Neural progenitor cell (in vitro differentiated cells): ENCODE data around the gene NFATC4. TPM values are rescaled to one million over a fixed set of nuclear protein-coding genes. Genes with fewer than 3 reads are reported as not detected.

Source experiments
- DNase-seq: peaks from one replicate; pipeline ENCODE4 v3.0.0-alpha.2; 2016; ENCODE audit warnings: low spot score
- H2AFZ ChIP-seq: fragments of 200-600 bp; sonication (generic); replicated peaks from 2 replicates; pipeline ENCODE4 v1.6.1; 2016; ENCODE audit warnings: antibody characterized with exemption
- H3F3A ChIP-seq: fragments of 200-600 bp; sonication (generic); 2 replicates; pipeline ENCODE4 v1.6.1; 2016; ENCODE audit warnings: antibody characterized with exemption, low read depth
- H3K27ac ChIP-seq: fragments of 200-600 bp; sonication (generic); 2 replicates; pipeline ENCODE4 v1.5.1; 2016; ENCODE audit warnings: mild to moderate bottlenecking
- H3K27me3 ChIP-seq: fragments of 200-600 bp; sonication (generic); 2 replicates; pipeline ENCODE4 v1.6.1; 2016; ENCODE audit warnings: mild to moderate bottlenecking, moderate library complexity
- H3K36me3 ChIP-seq: fragments of 200-600 bp; sonication (generic); 2 replicates; pipeline ENCODE4 v1.5.1; 2016
- H3K4me1 ChIP-seq: fragments of 200-600 bp; sonication (generic); 2 replicates; pipeline ENCODE4 v1.6.1; 2016; ENCODE audit warnings: mixed run types
- H3K4me2 ChIP-seq: fragments of 200-600 bp; sonication (generic); 2 replicates; pipeline ENCODE4 v1.6.1; 2016
- H3K4me3 ChIP-seq: fragments of 200-600 bp; sonication (generic); 2 replicates; pipeline ENCODE4 v1.5.1; 2016
- H3K79me2 ChIP-seq: fragments of 200-600 bp; sonication (generic); 2 replicates; pipeline ENCODE4 v1.6.1; 2016; ENCODE audit warnings: low read depth
- H3K9ac ChIP-seq: fragments of 200-600 bp; sonication (generic); 2 replicates; pipeline ENCODE4 v1.6.1; 2016
- H3K9me3 ChIP-seq: fragments of 200-600 bp; sonication (generic); 2 replicates; pipeline ENCODE4 v1.5.1; 2016; ENCODE audit warnings: low read depth
- H4K20me1 ChIP-seq: fragments of 200-600 bp; sonication (generic); 2 replicates; pipeline ENCODE4 v1.6.1; 2016; ENCODE audit warnings: low read depth
- H3K27ac Mint-ChIP-seq: 3 replicates; pipeline ENCODE4 v1.8.0; 2021; ENCODE audit warnings: mixed read lengths
- H3K27me3 Mint-ChIP-seq: 2 replicates; pipeline ENCODE4 v1.8.0; 2022; ENCODE audit warnings: low read depth, mild to moderate bottlenecking, inconsistent platforms, moderate library complexity, mixed read lengths; ENCODE audit not compliant: insufficient read depth
- H3K36me3 Mint-ChIP-seq: 3 replicates; pipeline ENCODE4 v1.8.0; 2021; ENCODE audit warnings: mixed read lengths
- H3K4me1 Mint-ChIP-seq: 3 replicates; pipeline ENCODE4 v1.8.0; 2021; ENCODE audit warnings: mixed read lengths
- H3K4me3 Mint-ChIP-seq: 3 replicates; pipeline ENCODE4 v1.8.0; 2021; ENCODE audit warnings: mild to moderate bottlenecking, moderate library complexity, mixed read lengths
- H3K9me3 Mint-ChIP-seq: 3 replicates; pipeline ENCODE4 v1.8.0; 2020; ENCODE audit warnings: mixed read lengths
- CTCF ChIP-seq: fragments of 200-600 bp; sonication (generic); IDR thresholded peaks from 2 replicates; pipeline ENCODE4 v1.5.1; 2017; ENCODE audit warnings: antibody characterized with exemption, mild to moderate bottlenecking
- EZH2 ChIP-seq: fragments of 200-600 bp; sonication (generic); IDR thresholded peaks from 2 replicates; pipeline ENCODE4 v1.6.1; 2017; ENCODE audit warnings: antibody characterized with exemption, mild to moderate bottlenecking, moderate library complexity
- EZH2phosphoT487 ChIP-seq: fragments of 200-600 bp; sonication (generic); IDR thresholded peaks from 2 replicates; pipeline ENCODE4 v1.6.1; 2017; ENCODE audit warnings: antibody characterized with exemption
- total RNA-seq: library from RNA; depleted of rRNA; stranded (reverse); fragments of >200 nt; gene quantifications from 2 replicates; pipeline ENCODE4 v1.2.3, GENCODE V29; 2015; ENCODE audit warnings: low replicate concordance

Gene NFATC4
- total RNA-seq, 1 donor from 2014 or later = 38.2 TPM

- peaks cover 5% of the 10 kb centered on the region for H3K4me1 Mint-ChIP-seq
- Histone ChIP-seq H3K27me3 (no peaks in the 10 kb centered on the region), H4K20me1 (no peaks in the 10 kb centered on the region), H3K36me3 (no peaks in the 10 kb centered on the region), H2AFZ (no peak overlapping the region), H3K27ac (no peak overlapping the region), H3K4me2 (peak overlapping the region; percentile 72), H3K4me3 (peak overlapping the region; percentile 8), H3K79me2 (no peaks in the 10 kb centered on the region), H3K9ac (no peak overlapping the region), H3K4me1 (peaks cover 26% of the 10 kb centered on the region), H3F3A (peaks cover 19% of the 10 kb centered on the region), H3K9me3 (no peaks in the 10 kb centered on the region)
- no peaks in the 10 kb centered on the region for H3K9me3 Mint-ChIP-seq
- no peak overlapping the region for H3K27ac Mint-ChIP-seq
- H3K27me3 Mint-ChIP-seq = peaks cover 12% of the 10 kb centered on the region
- peak; percentile 49 for TF ChIP-seq CTCF
- no peak for TF ChIP-seq EZH2phosphoT487
- peak overlapping the region; percentile 18 for H3K4me3 Mint-ChIP-seq
- H3K36me3 Mint-ChIP-seq = peaks cover 22% of the 10 kb centered on the region
- DNase-seq = peak; percentile 71
Observed at GRCh38 chr14:24376448-24377070, 8.6 kb downstream of the NFATC4 start.

- Histone ChIP-seq H3K27ac (no peak overlapping the region), H3K4me3 (peak overlapping the region; percentile 8), H4K20me1 (no peaks in the 10 kb centered on the region), H3K79me2 (no peaks in the 10 kb centered on the region), H3K27me3 (no peaks in the 10 kb centered on the region), H3K4me2 (peak overlapping the region; percentile 72), H3F3A (peaks cover 19% of the 10 kb centered on the region), H2AFZ (no peak overlapping the region), H3K4me1 (peaks cover 26% of the 10 kb centered on the region), H3K9ac (no peak overlapping the region), H3K36me3 (no peaks in the 10 kb centered on the region), H3K9me3 (no peaks in the 10 kb centered on the region)
- Mint-ChIP-seq H3K4me1 (peaks cover 7% of the 10 kb centered on the region), H3K4me3 (no peak overlapping the region), H3K36me3 (peaks cover 21% of the 10 kb centered on the region), H3K9me3 (no peaks in the 10 kb centered on the region), H3K27me3 (peaks cover 14% of the 10 kb centered on the region), H3K27ac (no peak overlapping the region)
- DNase-seq = no peak
- no peak for TF ChIP-seq CTCF
- TF ChIP-seq EZH2phosphoT487 = no peak
- no peak for TF ChIP-seq EZH2
Observed at GRCh38 chr14:24377126-24377525, 9.1 kb downstream of the NFATC4 start.

DNA sequence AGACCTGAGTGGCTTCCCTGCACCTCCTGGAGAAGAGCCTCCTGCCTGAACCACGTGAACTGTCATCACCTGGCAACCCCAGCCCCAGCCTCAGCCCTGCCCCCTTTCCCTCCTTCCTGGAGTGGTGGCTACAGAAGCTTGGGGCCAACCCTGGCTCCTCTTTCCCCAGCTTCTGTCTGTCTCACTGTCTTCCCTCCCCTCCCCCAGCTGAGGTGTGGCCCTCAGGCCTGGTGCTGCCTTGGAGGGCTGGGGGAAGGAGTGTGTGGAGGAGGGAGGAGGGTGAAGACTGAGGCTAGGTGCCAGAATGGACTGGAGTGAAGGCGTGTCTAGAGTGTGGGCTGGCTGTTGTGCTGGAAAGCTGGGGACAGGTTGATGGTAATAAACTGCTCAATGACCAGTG lies 9.7 kb downstream of the NFATC4 start:
- no peak for DNase-seq
- H3K4me3 Mint-ChIP-seq = no peak overlapping the region

More for the DNA sequence above, 9.7 kb downstream of the NFATC4 start:
- no peaks in the 10 kb centered on the region for H3K9me3 Mint-ChIP-seq
- Histone ChIP-seq H4K20me1 (no peaks in the 10 kb centered on the region), H3K9ac (no peak overlapping the region), H3K4me3 (no peak overlapping the region), H3K27me3 (no peaks in the 10 kb centered on the region), H3K79me2 (no peaks in the 10 kb centered on the region), H3K4me2 (no peak overlapping the region), H3K4me1 (peaks cover 26% of the 10 kb centered on the region), H3K36me3 (no peaks in the 10 kb centered on the region), H3F3A (peaks cover 19% of the 10 kb centered on the region), H2AFZ (no peak overlapping the region), H3K27ac (no peak overlapping the region), H3K9me3 (no peaks in the 10 kb centered on the region)
- TF ChIP-seq CTCF = no peak
- TF ChIP-seq EZH2 = no peak
- no peak for TF ChIP-seq EZH2phosphoT487
- peaks cover 14% of the 10 kb centered on the region for H3K27me3 Mint-ChIP-seq
- H3K27ac Mint-ChIP-seq = no peak overlapping the region
- peaks cover 7% of the 10 kb centered on the region for H3K4me1 Mint-ChIP-seq
- H3K36me3 Mint-ChIP-seq = peaks cover 16% of the 10 kb centered on the region
